T-helper 17 cell (primary cell): Measurements from ENCODE around the gene CMA1. TPM values are rescaled to one million over a fixed set of nuclear protein-coding genes. Genes with fewer than 3 reads are reported as not detected.

Experiments
- ATAC-seq: fragments of 150-1000 bp; cut with Tn5 transposase; 2 replicates; pipeline ENCODE4 v1.10.0; 2021; ENCODE audit warnings: mild to moderate bottlenecking, moderate library complexity
- DNase-seq, 3 donors: peaks; one replicate each; pipeline versions ENCODE4 v3.0.0 to v3.0.0-alpha.2; 2020 to 2021
- H3K9me3 ChIP-seq: one replicate; pipeline ENCODE4 v1.7.0; 2013; ENCODE audit warnings: low read length, mild to moderate bottlenecking; ENCODE audit not compliant: control insufficient read depth, poor library complexity, severe bottlenecking
- H3K27ac Mint-ChIP-seq: one replicate; pipeline ENCODE4 v1.8.0; 2022; ENCODE audit warnings: mild to moderate bottlenecking, moderate library complexity, mixed read lengths
- H3K27me3 Mint-ChIP-seq: one replicate; pipeline ENCODE4 v1.8.0; 2022; ENCODE audit warnings: mixed read lengths
- H3K36me3 Mint-ChIP-seq: one replicate; pipeline ENCODE4 v1.8.0; 2022; ENCODE audit warnings: low read depth, mixed read lengths
- H3K4me1 Mint-ChIP-seq: one replicate; pipeline ENCODE4 v1.8.0; 2022; ENCODE audit warnings: mild to moderate bottlenecking, mixed read lengths
- H3K4me3 Mint-ChIP-seq: one replicate; pipeline ENCODE4 v1.8.0; 2022; ENCODE audit warnings: mild to moderate bottlenecking, moderate library complexity, mixed read lengths
- total RNA-seq, 4 donors: library from RNA in 2 of 4; stranded (reverse) in 2 of 4; gene quantifications; one replicate each; pipeline ENCODE4 v1.2.3 and lab custom pipeline; 2022 to 2026

The CMA1 gene
- total RNA-seq, 2 donors from 2014 or later: not detected

DNA sequence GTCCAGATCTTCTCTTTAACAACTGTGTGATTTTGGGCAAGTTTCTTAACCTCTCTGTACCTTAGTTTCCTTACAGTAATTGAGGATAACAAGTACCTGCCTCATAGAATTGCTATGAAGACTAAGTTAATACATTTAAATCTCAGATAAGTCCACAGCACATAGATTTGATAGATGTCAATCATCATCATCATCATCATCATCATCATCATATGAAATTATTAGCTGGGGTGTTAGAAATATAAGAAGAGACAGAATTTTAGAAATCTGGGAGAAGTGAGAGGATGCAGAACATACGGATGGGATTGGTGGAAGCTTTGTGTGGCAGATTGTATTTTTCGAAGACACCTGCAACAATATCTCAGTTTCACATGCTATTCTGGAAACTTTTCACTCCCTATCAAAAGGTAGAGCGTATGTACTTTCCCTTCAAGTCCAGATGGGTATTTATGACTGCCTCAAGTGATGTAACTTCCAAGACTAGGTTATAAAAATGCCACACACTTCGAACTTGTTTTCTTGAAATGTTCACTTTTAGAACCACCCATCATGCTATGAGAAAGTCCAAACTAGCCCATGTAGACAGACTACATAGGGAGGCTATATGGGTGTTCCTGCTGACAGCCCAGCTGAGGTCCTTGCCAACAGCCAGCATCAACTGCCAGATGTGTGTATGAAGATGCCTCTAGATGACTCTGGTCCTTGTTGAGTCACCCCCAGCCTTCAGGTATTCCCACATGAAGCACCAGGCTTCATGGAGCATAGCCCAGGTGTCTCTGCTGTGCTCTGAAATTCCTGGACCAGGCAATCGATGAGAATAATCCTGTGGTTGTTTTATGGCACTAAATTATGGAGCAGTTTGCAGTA lies 44.8 kb downstream of the CMA1 start:
- ATAC-seq: no peak

DNA sequence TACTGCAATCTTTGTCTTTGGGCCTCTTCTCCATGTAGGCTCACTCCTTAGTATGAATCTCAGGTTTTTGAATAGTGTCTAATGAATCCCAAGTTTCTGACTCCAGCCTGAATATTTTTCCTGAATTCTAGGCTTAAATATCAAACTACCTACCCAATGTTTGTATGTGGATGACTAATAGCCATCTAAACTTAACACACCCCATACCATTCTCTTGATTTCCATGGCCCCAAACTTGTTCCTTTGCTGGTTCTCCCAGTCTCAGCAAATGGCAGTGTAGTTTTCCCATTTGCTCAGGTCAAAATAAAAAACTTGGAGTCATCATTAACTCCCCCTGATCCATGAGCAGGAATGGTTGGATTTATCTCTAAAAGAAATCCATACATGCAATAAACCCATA lies 46.7 kb downstream of the CMA1 start:
- Mint-ChIP-seq H3K27me3 (peaks cover 4% of the 10 kb centered on the region), H3K4me1 (peaks cover 5% of the 10 kb centered on the region), H3K36me3 (no peaks in the 10 kb centered on the region), H3K27ac (no peak overlapping the region), H3K4me3 (no peak overlapping the region)
- H3K9me3 ChIP-seq: no peaks in the 10 kb centered on the region
- DNase-seq (no peak), ATAC-seq (no peak)

More for the DNA sequence above, 44.8 kb downstream of the CMA1 start:
- no peak overlapping the region for H3K27ac Mint-ChIP-seq
- peaks cover 2% of the 10 kb centered on the region for H3K36me3 Mint-ChIP-seq
- H3K4me3 Mint-ChIP-seq: no peak overlapping the region
- no peaks in the 10 kb centered on the region for H3K9me3 ChIP-seq
- peaks cover 5% of the 10 kb centered on the region for H3K4me1 Mint-ChIP-seq
- DNase-seq: no peak
- peaks cover 8% of the 10 kb centered on the region for H3K27me3 Mint-ChIP-seq

DNA sequence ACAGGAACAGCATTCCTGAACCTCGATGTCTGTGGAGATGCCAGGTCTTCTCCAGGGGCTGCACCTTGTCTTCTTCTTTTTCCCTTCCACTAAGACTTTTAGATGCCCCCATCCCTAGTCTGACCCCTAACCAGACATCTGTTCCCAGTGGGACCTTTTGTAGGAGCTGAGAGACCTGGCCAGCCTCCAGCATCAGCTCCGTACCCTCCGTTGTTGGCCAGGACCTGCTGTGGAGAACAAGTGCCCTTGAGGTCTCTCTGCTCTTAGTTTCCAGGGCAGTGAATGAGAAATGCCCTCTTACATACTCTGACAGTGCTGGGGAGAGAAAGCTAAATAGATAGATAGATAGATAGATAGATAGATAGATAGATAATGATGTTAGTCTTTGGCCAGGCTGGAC lies 48.7 kb downstream of the CMA1 start:
- no peak for DNase-seq
- H3K36me3 Mint-ChIP-seq: no peaks in the 10 kb centered on the region
- H3K4me3 Mint-ChIP-seq: no peak overlapping the region
- peaks cover under 1% of the 10 kb centered on the region for H3K4me1 Mint-ChIP-seq
- no peaks in the 10 kb centered on the region for H3K9me3 ChIP-seq
- peaks cover 4% of the 10 kb centered on the region for H3K27me3 Mint-ChIP-seq
- H3K27ac Mint-ChIP-seq: no peak overlapping the region
- no peak for ATAC-seq

DNA sequence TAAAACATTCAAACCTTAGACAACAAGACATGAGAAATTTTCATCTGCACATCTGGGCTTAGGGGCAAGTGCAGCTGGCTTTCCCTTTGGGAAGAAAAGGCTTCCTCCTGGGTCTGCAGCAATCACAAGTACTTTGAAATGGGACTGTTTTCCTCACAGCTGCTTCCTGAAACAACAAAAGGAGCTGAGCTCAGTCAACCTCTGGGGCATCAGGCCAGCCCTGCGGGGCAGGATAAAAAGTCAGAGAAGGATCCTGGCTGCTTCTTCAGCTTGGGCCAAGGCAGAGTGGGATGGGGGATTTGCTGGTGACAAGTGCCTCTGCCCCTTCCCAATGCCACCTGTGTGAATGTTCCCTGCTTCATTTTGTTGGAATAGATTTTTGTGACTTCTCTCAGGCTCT lies 49.3 kb downstream of the CMA1 start:
- H3K4me1 Mint-ChIP-seq: no peaks in the 10 kb centered on the region
- no peaks in the 10 kb centered on the region for H3K36me3 Mint-ChIP-seq
- no peak for DNase-seq
- no peak overlapping the region for H3K4me3 Mint-ChIP-seq
- H3K9me3 ChIP-seq: no peaks in the 10 kb centered on the region
- H3K27me3 Mint-ChIP-seq: peaks cover 4% of the 10 kb centered on the region
- no peak overlapping the region for H3K27ac Mint-ChIP-seq
- ATAC-seq: no peak

DNA sequence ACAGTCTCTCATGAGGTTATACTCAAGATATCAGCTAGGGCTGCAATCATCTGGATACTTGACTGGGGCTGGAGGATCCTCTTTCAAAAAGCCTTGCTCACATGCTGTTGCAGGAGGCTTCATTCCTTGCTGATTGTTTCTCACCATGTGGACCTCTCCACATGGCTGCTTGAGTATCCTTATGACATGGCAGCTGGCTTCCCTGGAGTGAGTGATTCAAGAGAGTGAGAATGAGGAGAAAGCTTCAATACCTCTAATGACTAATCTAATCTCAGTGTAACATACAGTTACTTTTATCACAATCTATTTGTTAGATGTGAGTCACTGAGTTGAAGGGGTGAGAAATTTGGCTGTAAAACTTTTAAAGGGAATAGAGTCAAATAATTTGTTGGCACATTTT lies 51.1 kb downstream of the CMA1 start:
- no peak overlapping the region for H3K27ac Mint-ChIP-seq
- no peaks in the 10 kb centered on the region for H3K36me3 Mint-ChIP-seq
- DNase-seq: no peak
- H3K4me3 Mint-ChIP-seq: no peak overlapping the region
- H3K9me3 ChIP-seq: no peaks in the 10 kb centered on the region
- H3K27me3 Mint-ChIP-seq: peaks cover 4% of the 10 kb centered on the region
- ATAC-seq: no peak
- no peaks in the 10 kb centered on the region for H3K4me1 Mint-ChIP-seq

Other genes starting within 250 kb of the CMA1 start
- gene TGM1, start 245.1 kb downstream of the CMA1 start, total RNA-seq: 1 to 10 TPM; 3.4 to 4.3 TPM
- 10 to 100 TPM; 54.4 to 72.1 TPM for gene RABGGTA, start 236.7 kb downstream of the CMA1 start, total RNA-seq
- 10 to 100 TPM; 24.0 to 27.0 TPM for gene DHRS1, start 208.5 kb downstream of the CMA1 start, total RNA-seq
- 10 to 100 TPM; 25.7 to 27.7 TPM for gene NOP9, start 208.4 kb downstream of the CMA1 start, total RNA-seq
- 10 to 100 TPM; 14.5 to 16.8 TPM for gene CIDEB, start 200.3 kb downstream of the CMA1 start, total RNA-seq
- gene LTB4R2, start 198.1 kb downstream of the CMA1 start, total RNA-seq: 10 to 100 TPM; 17.3 to 23.3 TPM
- gene LTB4R, start 196.8 kb downstream of the CMA1 start, total RNA-seq: 10 to 100 TPM; 21.5 to 23.1 TPM
- 1 to 10 TPM; 5.4 to 7.9 TPM for gene ADCY4, start 173.2 kb downstream of the CMA1 start, total RNA-seq
- 10 to 100 TPM; 22.7 to 26.1 TPM for gene RIPK3, start 168.3 kb downstream of the CMA1 start, total RNA-seq
- not detected for gene NFATC4, start 140.1 kb downstream of the CMA1 start, total RNA-seq
- gene NYNRIN, start 109.3 kb downstream of the CMA1 start, total RNA-seq: under 1 TPM in 1 of 2 donors, not detected in 1; 0.22 TPM
- gene CBLN3, start 78.6 kb downstream of the CMA1 start, total RNA-seq: 1 to 10 TPM; 4.2 to 6.0 TPM
- 100 to 1,000 TPM; 118 to 128 TPM for gene KHNYN, start 78.3 kb downstream of the CMA1 start, total RNA-seq
- 10 to 100 TPM; 64.3 to 82.6 TPM for gene SDR39U1, start 65.5 kb downstream of the CMA1 start, total RNA-seq
- gene CTSG, start 68.0 kb upstream of the CMA1 start, total RNA-seq: not detected
- 1 to 10 TPM in 1 of 2 donors, not detected in 1; 2.0 TPM for gene GZMH, start 101.4 kb upstream of the CMA1 start, total RNA-seq
- gene GZMB, start 125.9 kb upstream of the CMA1 start, total RNA-seq: under 1 TPM in 1 of 2 donors, not detected in 1; 0.82 TPM